HepG2 (cell line): ENCODE data around the gene RAB15. TPM values are rescaled to one million over a fixed set of nuclear protein-coding genes. Genes with fewer than 3 reads are reported as not detected.
A peak's percentile ranks its signal among the peaks of the same experiment; 100 is the strongest.

Source experiments
- GRHL1 ChIP-seq: sonication (generic); formaldehyde crosslinking; conservative IDR thresholded peaks from 2 replicates; pipeline ENCODE4 v1.8.0; 2022; ENCODE audit warnings: missing genetic modification reagents
- MAFK ChIP-seq, 2 experiments: IDR thresholded peaks in 1 of 2; conservative IDR thresholded peaks in 1 of 2; 2 replicates each; pipeline ENCODE4 v1.6.1; 2011; ENCODE audit warnings: improper control_type of control experiment in 2 of 2, low read length in 2 of 2
- MED13 ChIP-seq: sonication (generic); formaldehyde crosslinking; IDR thresholded peaks from 2 replicates; pipeline ENCODE4 v1.5.0; 2020; ENCODE audit warnings: missing genetic modification reagents
- MIER2 ChIP-seq: IDR thresholded peaks from 2 replicates; pipeline ENCODE4 v1.6.1; 2016; ENCODE audit warnings: missing biosample characterization, missing genetic modification reagents
- NCOR1 ChIP-seq: fragments of 200-600 bp; sonication (generic); IDR thresholded peaks from 2 replicates; pipeline ENCODE4 v1.7.0; 2017; ENCODE audit warnings: antibody characterized with exemption, low read length, borderline replicate concordance
- RNF2 ChIP-seq: fragments of 450-650 bp; conservative IDR thresholded peaks from 2 replicates; pipeline ENCODE4 v1.6.1; 2016; ENCODE audit warnings: low read depth
- SIN3B ChIP-seq: fragments of 150-350 bp; IDR thresholded peaks from 2 replicates; pipeline ENCODE4 v1.6.1; 2014; ENCODE audit warnings: low read length
- SOX13 ChIP-seq, 3 experiments: fragments of 450-650 bp in 1 of 3; sonication (generic) in 1 of 3; formaldehyde crosslinking in 1 of 3; IDR thresholded peaks in 2 of 3; conservative IDR thresholded peaks in 1 of 3; 2 replicates each; pipeline versions ENCODE4 v1.5.0 to v1.6.1; 2016 to 2020; ENCODE audit warnings: antibody characterized with exemption in 1 of 3, mild to moderate bottlenecking in 1 of 3, missing compliant biosample characterization in 1 of 3, missing genetic modification reagents in 1 of 3, moderate library complexity in 1 of 3
- SP1 ChIP-seq, 2 experiments: fragments of 450-650 bp in 1 of 2; sonication (generic) in 1 of 2; formaldehyde crosslinking in 1 of 2; IDR thresholded peaks; 2 replicates each; pipeline versions ENCODE4 v1.4.0 to v1.6.1; 2016 to 2020; ENCODE audit warnings: missing genetic modification reagents in 1 of 2
- TEAD3 ChIP-seq: optimal IDR thresholded peaks from 2 replicates; pipeline ENCODE3; 2016; ENCODE audit warnings: borderline replicate concordance
- THAP11 ChIP-seq: IDR thresholded peaks from 2 replicates; pipeline ENCODE4 v1.6.1; 2016; ENCODE audit warnings: missing biosample characterization, missing genetic modification reagents
- USF2 ChIP-seq, 2 experiments: sonication (generic) in 1 of 2; formaldehyde crosslinking in 1 of 2; IDR thresholded peaks; 2 replicates each; pipeline versions ENCODE4 v1.5.1 to v1.6.1; 2011 to 2020; ENCODE audit warnings: borderline replicate concordance in 1 of 2, low read depth in 1 of 2, low read length in 1 of 2, mild to moderate bottlenecking in 1 of 2, missing genetic modification reagents in 1 of 2, moderate library complexity in 1 of 2
- YEATS2 ChIP-seq: sonication (generic); formaldehyde crosslinking; IDR thresholded peaks from 2 replicates; pipeline ENCODE4 v1.4.0; 2020; ENCODE audit warnings: missing genetic modification reagents, borderline replicate concordance
- ZBTB8A ChIP-seq: sonication (generic); formaldehyde crosslinking; IDR thresholded peaks from 2 replicates; pipeline ENCODE4 v1.4.0; 2020; ENCODE audit warnings: mild to moderate bottlenecking, low read depth, missing genetic modification reagents, borderline replicate concordance
- ZNF441 ChIP-seq: sonication (generic); formaldehyde crosslinking; IDR thresholded peaks from 2 replicates; pipeline ENCODE4 v1.7.0; 2021; ENCODE audit warnings: missing genetic modification reagents, borderline replicate concordance
- ZNF775 ChIP-seq: sonication (generic); formaldehyde crosslinking; IDR thresholded peaks from 2 replicates; pipeline ENCODE4 v1.4.0; 2020; ENCODE audit warnings: missing genetic modification reagents, mild to moderate bottlenecking, moderate library complexity, borderline replicate concordance
- polyA plus RNA-seq, 8 experiments: library from polyadenylated mRNA; depleted of rRNA in 3 of 8; stranded (reverse) in 7 of 8; unstranded in 1 of 8; fragments of >200 nt; fragmentation: Illumina TruSeq in 4 of 8; extraction: Trizol in 4 of 8; gene quantifications; 2 replicates each; pipeline versions ENCODE4 v1.2.1 to v1.2.3, GENCODE V29; 2011 to 2016; ENCODE audit warnings: low read depth in 4 of 8, missing spikeins in 1 of 8, mixed read lengths in 1 of 8; ENCODE audit not compliant: insufficient read depth in 1 of 8
- total RNA-seq, 5 experiments: library from RNA; depleted of rRNA; stranded (reverse); fragments of >200 nt; fragmentation: Illumina TruSeq; extraction: Trizol; gene quantifications; 2 replicates each; pipeline ENCODE4 v1.2.3, GENCODE V29; 2016; ENCODE audit warnings: low read depth in 1 of 5
- TF ChIP-seq, protein P1 (sequence below): sonication (generic); formaldehyde crosslinking; IDR thresholded peaks from 2 replicates; pipeline ENCODE4 v1.5.1; 2020; ENCODE audit warnings: mild to moderate bottlenecking, missing genetic modification reagents
- TF ChIP-seq, protein P2 (sequence below): sonication (generic); formaldehyde crosslinking; IDR thresholded peaks from 2 replicates; pipeline ENCODE4 v1.9.0; 2022; ENCODE audit warnings: missing genetic modification reagents, mild to moderate bottlenecking, borderline replicate concordance

The RAB15 gene
- total and polyA plus RNA-seq, 2 of the 13 experiments (the other 11 are each of a cell fraction or from before 2014, with no cell fraction given), result 7.4 to 18.5 TPM

DNA sequence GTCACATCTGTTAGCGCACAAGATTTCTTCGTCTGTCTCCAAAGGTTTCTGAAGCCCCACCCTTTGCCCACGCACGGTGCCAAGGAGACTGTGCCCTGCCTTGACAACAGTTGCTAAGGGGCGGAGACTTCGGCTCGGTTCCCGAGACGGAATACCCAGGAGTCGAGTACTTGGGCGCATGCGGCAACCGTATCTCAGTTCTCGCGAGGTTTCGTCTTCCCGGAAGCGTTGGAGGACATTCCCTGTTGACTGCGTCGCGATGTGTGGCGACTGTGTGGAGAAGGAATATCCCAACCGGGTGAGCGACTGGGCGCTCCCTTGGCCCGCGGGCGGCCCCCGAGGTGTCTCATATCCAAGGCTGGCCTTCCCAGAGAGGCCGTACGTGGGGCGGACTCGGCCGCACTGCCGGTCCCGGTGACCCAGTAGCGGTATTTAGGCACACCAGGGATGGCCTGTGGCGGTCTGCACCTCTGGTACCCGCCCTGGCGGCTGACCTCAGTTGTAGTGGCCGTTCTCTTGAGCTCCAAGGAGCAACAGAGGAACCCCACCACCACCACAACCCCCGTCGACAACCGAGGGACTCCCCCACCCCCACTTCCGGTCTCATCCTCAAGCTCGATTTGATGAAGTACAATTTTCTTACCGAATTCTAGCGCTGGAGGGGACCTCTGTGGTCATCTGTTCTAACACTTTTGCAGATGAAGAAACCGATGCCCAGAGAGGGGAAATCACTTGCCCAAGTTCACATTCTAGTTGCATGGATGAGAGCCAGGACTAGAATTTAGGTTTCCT lies 57.7 kb downstream of the RAB15 start, which contains the start of gene CHURC1 (continued):
- TF ChIP-seq, protein P1, sequence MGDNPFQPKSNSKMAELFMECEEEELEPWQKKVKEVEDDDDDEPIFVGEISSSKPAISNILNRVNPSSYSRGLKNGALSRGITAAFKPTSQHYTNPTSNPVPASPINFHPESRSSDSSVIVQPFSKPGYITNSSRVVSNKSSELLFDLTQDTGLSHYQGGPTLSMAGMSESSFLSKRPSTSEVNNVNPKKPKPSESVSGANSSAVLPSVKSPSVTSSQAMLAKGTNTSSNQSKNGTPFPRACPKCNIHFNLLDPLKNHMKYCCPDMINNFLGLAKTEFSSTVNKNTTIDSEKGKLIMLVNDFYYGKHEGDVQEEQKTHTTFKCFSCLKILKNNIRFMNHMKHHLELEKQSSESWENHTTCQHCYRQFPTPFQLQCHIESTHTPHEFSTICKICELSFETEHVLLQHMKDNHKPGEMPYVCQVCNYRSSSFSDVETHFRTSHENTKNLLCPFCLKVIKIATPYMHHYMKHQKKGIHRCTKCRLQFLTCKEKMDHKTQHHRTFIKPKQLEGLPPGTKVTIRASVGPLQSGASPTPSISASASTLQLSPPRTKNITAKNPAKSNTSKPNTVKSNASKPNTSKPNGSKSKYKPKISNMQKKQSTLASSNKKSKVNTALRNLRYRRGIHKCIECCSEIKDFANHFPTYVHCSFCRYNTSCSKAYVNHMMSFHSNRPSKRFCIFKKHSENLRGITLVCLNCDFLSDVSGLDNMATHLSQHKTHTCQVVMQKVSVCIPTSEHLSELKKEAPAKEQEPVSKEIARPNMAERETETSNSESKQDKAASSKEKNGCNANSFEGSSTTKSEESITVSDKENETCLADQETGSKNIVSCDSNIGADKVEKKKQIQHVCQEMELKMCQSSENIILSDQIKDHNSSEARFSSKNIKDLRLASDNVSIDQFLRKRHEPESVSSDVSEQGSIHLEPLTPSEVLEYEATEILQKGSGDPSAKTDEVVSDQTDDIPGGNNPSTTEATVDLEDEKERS (CRISPR knock-in tag), result no peak
- TF ChIP-seq SOX13 (IDR thresholded peaks at IDR 0.05), result no peak
- TF ChIP-seq SOX13 (CRISPR knock-in tag; conservative IDR thresholded peaks at IDR 0.05 in 1 of 2, IDR thresholded peaks at IDR 0.05 in 1 of 2), result peak in 1 of 2 experiments; percentile 21; a peak in 1 of 4 replicates
- 0 out of 2 replicates have a peak, but pooled peaks have one; percentile 47 for TF ChIP-seq ZBTB8A
- TF ChIP-seq THAP11 (CRISPR knock-in tag), result peak; percentile 84
- no peak for TF ChIP-seq MAFK (conservative IDR thresholded peaks at IDR 0.05 in 1 of 2, IDR thresholded peaks at IDR 0.05 in 1 of 2; ENCODE audit: low read length in 2 of 2)
- TF ChIP-seq, protein P2, sequence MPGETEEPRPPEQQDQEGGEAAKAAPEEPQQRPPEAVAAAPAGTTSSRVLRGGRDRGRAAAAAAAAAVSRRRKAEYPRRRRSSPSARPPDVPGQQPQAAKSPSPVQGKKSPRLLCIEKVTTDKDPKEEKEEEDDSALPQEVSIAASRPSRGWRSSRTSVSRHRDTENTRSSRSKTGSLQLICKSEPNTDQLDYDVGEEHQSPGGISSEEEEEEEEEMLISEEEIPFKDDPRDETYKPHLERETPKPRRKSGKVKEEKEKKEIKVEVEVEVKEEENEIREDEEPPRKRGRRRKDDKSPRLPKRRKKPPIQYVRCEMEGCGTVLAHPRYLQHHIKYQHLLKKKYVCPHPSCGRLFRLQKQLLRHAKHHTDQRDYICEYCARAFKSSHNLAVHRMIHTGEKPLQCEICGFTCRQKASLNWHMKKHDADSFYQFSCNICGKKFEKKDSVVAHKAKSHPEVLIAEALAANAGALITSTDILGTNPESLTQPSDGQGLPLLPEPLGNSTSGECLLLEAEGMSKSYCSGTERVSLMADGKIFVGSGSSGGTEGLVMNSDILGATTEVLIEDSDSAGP, result peak; percentile 76; the same call in 1 of the 2 replicates
- TF ChIP-seq RNF2, result no peak
- TF ChIP-seq ZNF441, result no peak
- no peak for TF ChIP-seq MED13 (CRISPR knock-in tag)
- TF ChIP-seq GRHL1, result no peak
- no peak for TF ChIP-seq SP1 (IDR thresholded peaks at IDR 0.05)
- TF ChIP-seq SP1 (CRISPR knock-in tag; IDR thresholded peaks at IDR 0.05), result 0 out of 2 replicates have a peak, but pooled peaks have one; percentile 23
- TF ChIP-seq MIER2 (CRISPR knock-in tag), result 0 out of 2 replicates have a peak, but pooled peaks have one; percentile 20
- TF ChIP-seq USF2 (IDR thresholded peaks at IDR 0.05; ENCODE audit: low read depth, low read length), result no peak
- TF ChIP-seq USF2 (CRISPR knock-in tag; IDR thresholded peaks at IDR 0.05; ENCODE audit: borderline replicate concordance), result no peak
- TF ChIP-seq YEATS2 (CRISPR knock-in tag), result peak; percentile 89
- no peak for TF ChIP-seq NCOR1
- no peak for TF ChIP-seq ZNF775
- TF ChIP-seq SIN3B, result 0 out of 2 replicates have a peak, but pooled peaks have one; percentile 42
- peak; percentile 79 for TF ChIP-seq TEAD3
